Uterus (tissue), 4 donors: Measurements from ENCODE around the gene LDHB. TPM values are rescaled to one million over a fixed set of nuclear protein-coding genes. Genes with fewer than 3 reads are reported as not detected.
"Not testable (repeated sequence)": the region's sequence is repeated elsewhere in the genome, so short reads cannot be mapped to it uniquely, and the experiment has no call there.

Source experiments
- DNase-seq, 2 donors: peaks; one replicate each; pipeline ENCODE4 v3.0.0-alpha.2; 2019 to 2020
- H3K27ac ChIP-seq, 2 donors: fragments of 200-600 bp; sonication (generic); 1 replicate in 1 of 2; 2 replicates in 1 of 2; pipeline ENCODE4 v1.5.1; 2016 to 2018
- H3K27me3 ChIP-seq, 2 donors: fragments of 200-600 bp; sonication (generic); one replicate each; pipeline ENCODE4 v1.5.1; 2018 to 2019; ENCODE audit warnings: control low read depth in 1 of 2
- H3K36me3 ChIP-seq, 2 donors: fragments of 200-600 bp; sonication (generic); one replicate each; pipeline ENCODE4 v1.5.1; 2019; ENCODE audit warnings: control low read depth in 1 of 2
- H3K4me1 ChIP-seq, 2 donors: fragments of 200-600 bp; sonication (generic); one replicate each; pipeline ENCODE4 v1.5.1; 2018 to 2019; ENCODE audit warnings: control low read depth in 1 of 2
- H3K4me3 ChIP-seq, 2 donors: fragments of 200-600 bp; sonication (generic); 1 replicate in 1 of 2; 2 replicates in 1 of 2; pipeline ENCODE4 v1.5.1; 2018 to 2019; ENCODE audit warnings: mild to moderate bottlenecking in 1 of 2
- H3K9me3 ChIP-seq, 2 donors: fragments of 200-600 bp; sonication (generic); one replicate each; pipeline ENCODE4 v1.5.1; 2019; ENCODE audit warnings: control low read depth in 1 of 2
- POLR2A ChIP-seq, 2 donors: fragments of 450-650 bp; IDR thresholded peaks; one replicate each; pipeline ENCODE4 v1.6.1; 2016; ENCODE audit warnings: antibody characterized with exemption in 2 of 2, mild to moderate bottlenecking in 1 of 2, moderate library complexity in 1 of 2
- intact Hi-C: fragments of 100-400 bp; cut with DNase I; formaldehyde crosslinking; loops from one replicate; pipeline ENCODE4 v1.15.1; 2023; ENCODE audit warnings: low total_unique reads
- total RNA-seq, 4 donors: library from RNA; depleted of rRNA in 3 of 4; stranded (reverse); fragments of >200 nt in 3 of 4; gene quantifications; one replicate each; pipeline versions ENCODE4 v1.1.0 to v1.2.4, GENCODE V29; 2014 to 2023
- TF ChIP-seq, protein P1 (sequence below), 4 experiments: fragments of 200-600 bp in 2 of 4; fragments of 450-650 bp in 2 of 4; sonication (generic) in 2 of 4; IDR thresholded peaks; one replicate each; pipeline ENCODE4 v1.5.1; 2016 to 2019; ENCODE audit warnings: antibody characterized with exemption in 4 of 4, mild to moderate bottlenecking in 2 of 4, moderate library complexity in 1 of 4
- donor health status: DM: yes; HTN: yes; CAD: no.

LDHB gene
- total RNA-seq, 4 donors from 2014 or later, result 154 to 558 (median 252) TPM

DNA sequence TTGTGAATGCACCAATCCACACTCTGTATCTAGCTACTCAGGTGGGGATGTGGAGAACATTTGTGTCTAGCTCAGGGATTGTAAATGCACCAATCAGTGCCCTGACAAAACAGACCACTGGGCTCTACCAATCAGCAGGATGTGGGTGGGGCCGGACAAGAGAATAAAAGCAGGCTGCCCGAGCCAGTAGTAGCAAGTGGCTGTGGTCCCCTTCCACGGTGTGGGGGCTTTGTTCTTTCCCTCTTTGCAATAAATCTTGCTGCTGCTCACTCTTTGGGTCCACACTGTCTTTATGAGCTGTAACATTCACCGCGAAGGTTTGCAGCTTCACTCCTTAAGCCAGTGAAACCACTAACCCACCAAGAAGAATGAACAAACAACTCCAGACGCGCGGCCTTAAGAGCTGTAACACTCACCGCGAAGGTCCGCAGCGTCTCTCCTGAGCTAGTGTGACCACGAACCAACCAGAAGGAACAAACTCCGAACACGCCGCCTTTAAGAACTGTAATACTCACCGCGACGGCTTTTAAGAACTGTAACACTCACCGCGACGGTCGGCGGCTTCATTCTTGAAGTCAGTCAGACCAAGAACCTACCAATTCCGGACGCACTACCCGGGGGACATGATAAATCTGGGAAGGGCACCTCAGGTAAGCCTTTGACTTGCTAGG lies 4.6 kb upstream of the LDHB start:
- Histone ChIP-seq H3K4me1 (no peaks in the 10 kb centered on the region), H3K27ac (no peak overlapping the region), H3K27me3 (no peaks in the 10 kb centered on the region), H3K36me3 (no peaks in the 10 kb centered on the region), H3K4me3 (no peak overlapping the region), H3K9me3 (no peaks in the 10 kb centered on the region)
- DNase-seq, result no peak
- intact Hi-C loops, result no loop called here
- TF ChIP-seq, protein P1, sequence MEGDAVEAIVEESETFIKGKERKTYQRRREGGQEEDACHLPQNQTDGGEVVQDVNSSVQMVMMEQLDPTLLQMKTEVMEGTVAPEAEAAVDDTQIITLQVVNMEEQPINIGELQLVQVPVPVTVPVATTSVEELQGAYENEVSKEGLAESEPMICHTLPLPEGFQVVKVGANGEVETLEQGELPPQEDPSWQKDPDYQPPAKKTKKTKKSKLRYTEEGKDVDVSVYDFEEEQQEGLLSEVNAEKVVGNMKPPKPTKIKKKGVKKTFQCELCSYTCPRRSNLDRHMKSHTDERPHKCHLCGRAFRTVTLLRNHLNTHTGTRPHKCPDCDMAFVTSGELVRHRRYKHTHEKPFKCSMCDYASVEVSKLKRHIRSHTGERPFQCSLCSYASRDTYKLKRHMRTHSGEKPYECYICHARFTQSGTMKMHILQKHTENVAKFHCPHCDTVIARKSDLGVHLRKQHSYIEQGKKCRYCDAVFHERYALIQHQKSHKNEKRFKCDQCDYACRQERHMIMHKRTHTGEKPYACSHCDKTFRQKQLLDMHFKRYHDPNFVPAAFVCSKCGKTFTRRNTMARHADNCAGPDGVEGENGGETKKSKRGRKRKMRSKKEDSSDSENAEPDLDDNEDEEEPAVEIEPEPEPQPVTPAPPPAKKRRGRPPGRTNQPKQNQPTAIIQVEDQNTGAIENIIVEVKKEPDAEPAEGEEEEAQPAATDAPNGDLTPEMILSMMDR (IDR thresholded peaks at IDR 0.05), result no peak
- TF ChIP-seq POLR2A (IDR thresholded peaks at IDR 0.05), result no peak

DNA sequence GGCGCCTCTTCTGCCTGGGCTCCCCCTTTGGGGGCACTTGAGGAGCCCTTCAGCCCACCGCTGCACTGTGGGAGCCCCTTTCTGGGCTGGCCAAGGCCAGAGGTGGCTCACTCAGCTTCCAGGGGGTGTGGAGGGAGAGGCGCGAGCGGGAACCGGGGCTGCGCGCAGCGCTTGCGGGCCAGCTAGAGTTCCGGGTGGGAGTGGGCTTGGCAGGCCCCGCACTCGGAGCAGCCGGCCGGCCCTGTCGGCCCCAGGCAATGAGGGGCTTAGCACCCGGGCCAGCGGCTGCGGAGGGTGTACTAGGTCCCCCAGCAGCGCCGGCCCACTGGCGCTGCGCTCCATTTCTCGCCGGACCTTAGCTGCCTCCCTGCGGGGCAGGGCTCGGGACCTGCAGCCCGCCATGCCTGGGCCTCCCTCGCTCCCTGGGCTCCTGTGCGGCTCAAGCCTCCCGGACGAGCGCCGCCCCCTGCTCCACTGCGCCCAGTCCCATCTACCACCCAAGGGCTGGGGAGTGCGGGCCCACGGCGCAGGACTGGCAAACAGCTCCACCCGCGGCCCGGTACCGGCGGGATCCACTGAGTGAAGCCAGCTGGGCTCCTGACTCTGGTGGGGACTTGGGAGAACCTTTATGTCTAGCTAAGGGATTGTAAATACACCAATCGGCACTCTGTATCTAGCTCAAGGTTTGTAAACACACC lies 3.9 kb upstream of the LDHB start:
- intact Hi-C loops, H3K4me3 ChIP-seq, H3K27me3 ChIP-seq, H3K36me3 ChIP-seq, H3K9me3 ChIP-seq, H3K27ac ChIP-seq, DNase-seq, H3K4me1 ChIP-seq: not testable (repeated sequence)

DNA sequence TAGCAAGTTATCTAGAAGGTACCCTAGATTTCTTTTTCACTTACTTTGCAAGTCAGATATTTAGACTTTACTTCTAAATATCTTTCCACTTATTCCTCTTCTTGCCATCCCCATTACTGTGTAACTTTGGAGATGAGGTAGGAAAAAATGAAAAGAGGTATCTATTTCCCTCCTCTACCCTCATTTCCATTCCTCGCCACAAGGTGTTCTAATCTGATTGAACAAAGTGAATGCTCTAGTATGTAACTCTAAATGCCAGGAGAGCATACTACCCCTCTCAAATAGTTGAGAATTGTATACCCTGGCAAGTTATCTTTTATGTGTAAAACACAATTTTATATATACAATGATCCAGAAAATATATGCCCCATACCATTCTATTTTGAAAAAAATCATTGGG lies 1.7 kb upstream of the LDHB start:
- intact Hi-C loops, result no loop called here
- Histone ChIP-seq H3K36me3 (no peaks in the 10 kb centered on the region), H3K9me3 (no peaks in the 10 kb centered on the region), H3K4me3 (no peak overlapping the region), H3K4me1 (peaks cover 0 to 4% of the 10 kb centered on the region in 2 donors), H3K27me3 (no peaks in the 10 kb centered on the region), H3K27ac (no peak overlapping the region)
- no peak for DNase-seq
- no peak for TF ChIP-seq POLR2A (IDR thresholded peaks at IDR 0.05)
- TF ChIP-seq, protein P1 (IDR thresholded peaks at IDR 0.05), result no peak

DNA sequence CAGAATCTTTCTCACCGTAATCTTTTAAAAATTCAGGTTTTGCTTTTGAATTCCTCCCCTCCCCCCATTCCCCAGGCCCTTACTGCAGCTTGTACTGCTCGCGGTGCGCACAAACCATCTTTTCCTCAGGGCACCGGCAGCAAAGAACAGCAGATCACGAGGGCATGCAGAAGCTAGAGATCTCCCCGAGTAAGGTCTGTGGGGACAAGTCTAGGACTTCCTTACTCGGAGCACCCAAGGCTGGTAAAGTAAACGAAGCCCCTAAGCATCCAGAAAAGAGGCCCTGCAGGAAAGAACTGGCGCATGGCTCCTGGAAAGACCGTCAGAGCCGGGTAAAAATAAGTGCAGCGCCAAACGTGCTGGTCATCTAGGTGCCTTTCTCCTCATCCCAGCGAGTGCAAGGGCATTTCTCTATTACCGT lies 727 bp downstream of the LDHB start:
- intact Hi-C loops, result no loop called here

DNA sequence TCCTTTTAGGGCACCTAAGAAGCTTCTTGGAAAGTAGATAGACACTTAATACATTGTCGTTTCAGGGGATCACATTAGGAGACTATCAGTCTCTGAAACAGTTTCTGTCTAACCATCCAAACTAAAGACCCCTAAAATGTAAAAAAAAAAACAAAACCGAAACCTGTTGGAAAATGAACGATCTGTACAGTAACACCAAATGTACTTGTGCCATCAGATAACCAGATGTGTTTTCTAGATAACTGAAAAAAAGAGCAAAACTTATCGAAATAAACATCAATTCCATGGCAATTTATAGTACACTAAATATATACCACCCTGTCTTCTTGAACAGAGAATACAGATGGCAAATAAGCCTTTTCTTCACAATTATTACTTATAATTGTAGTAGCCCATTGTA lies 2.1 kb downstream of the LDHB start:
- no peak overlapping the region for H3K27ac ChIP-seq
- intact Hi-C loops, result no loop called here
- H3K27me3 ChIP-seq, result no peaks in the 10 kb centered on the region
- no peaks in the 10 kb centered on the region for H3K36me3 ChIP-seq
- no peak for DNase-seq
- no peak overlapping the region for H3K4me3 ChIP-seq
- no peaks in the 10 kb centered on the region for H3K9me3 ChIP-seq
- TF ChIP-seq POLR2A (IDR thresholded peaks at IDR 0.05), result no peak
- TF ChIP-seq, protein P1 (IDR thresholded peaks at IDR 0.05), result no peak
- H3K4me1 ChIP-seq, result peaks cover 0 to 4% of the 10 kb centered on the region in 2 donors

More for the DNA sequence above, 727 bp downstream of the LDHB start:
- Histone ChIP-seq H3K4me3 (peak overlapping the region; percentile 68 to 85), H3K27ac (peak overlapping the region; percentile 90 to 93), H3K9me3 (no peaks in the 10 kb centered on the region), H3K27me3 (no peaks in the 10 kb centered on the region), H3K36me3 (no peaks in the 10 kb centered on the region), H3K4me1 (peaks cover 0 to 4% of the 10 kb centered on the region in 2 donors)
- TF ChIP-seq POLR2A (IDR thresholded peaks at IDR 0.05), result no peak
- TF ChIP-seq, protein P1 (IDR thresholded peaks at IDR 0.05), result no peak
- DNase-seq, result peak in 1 of 2 donors; percentile 18
